Measurements from ENCODE around the gene FAM149B1.

Gene FAM149B1

DNA sequence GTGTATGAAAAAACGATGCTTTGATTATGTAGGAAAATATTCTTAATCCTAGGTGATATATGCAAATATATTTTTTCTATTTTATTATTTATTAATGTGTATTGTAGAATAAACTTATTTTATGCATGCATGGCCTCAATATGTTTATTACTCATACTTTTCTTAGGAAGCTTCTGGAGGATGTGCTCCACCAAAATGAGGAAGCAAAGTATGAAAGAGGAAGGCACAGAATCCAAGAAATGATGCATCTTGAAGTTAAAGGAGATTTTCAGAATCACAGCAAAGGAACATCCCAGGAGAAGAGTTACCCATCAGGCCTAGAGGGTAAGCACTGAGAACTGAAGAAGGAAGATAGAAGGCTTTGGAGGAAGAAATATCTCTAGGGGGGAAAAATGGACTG, 119.5 kb downstream of the FAM149B1 start:
- no peak for DNase-seq (ENCODE audit: low read depth)

DNA sequence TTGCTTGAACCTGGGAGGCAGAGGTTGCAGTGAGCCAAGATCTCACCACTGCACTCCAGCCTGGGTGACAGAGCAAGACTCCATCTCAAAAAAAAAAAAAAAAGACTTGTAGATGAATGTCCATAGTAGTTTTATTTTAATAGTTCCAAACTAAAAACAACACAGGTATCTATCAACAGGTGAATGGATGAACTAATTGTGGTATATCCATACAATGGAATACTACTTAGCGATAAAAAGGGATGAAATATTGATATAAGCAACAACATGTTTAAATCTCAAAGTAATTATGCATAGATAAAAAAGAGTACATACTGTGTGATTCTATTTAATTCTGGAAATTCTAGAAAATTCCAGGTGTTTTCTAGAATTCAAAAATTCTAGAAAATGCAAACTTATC, 122.0 kb downstream of the FAM149B1 start:
- DNase-seq (ENCODE audit: low read depth) = no peak

DNA sequence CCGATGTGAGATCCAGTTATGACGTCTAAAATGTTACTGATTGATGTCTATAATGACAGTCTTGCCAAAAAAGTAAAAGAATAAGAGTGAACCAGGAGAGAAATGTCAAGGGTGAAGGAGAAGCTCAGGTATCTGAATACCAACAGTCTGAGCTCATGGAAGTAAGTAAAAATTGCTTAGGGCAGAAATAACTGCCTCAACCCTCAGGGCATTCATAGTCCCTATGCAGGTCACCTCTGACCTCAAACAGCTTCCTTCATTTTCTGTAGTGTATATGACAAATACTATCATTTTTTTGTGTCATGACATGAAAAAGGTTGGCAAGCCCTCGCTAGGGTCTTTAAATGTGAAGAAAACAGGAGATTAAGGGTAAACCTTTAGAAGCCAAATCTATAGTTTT, 125.5 kb downstream of the FAM149B1 start:
- DNase-seq (ENCODE audit: low read depth) = no peak

Data from GM04503 (cell line).